Measurements from ENCODE around the gene SDHC. TPM values are rescaled to one million over a fixed set of nuclear protein-coding genes. Genes with fewer than 3 reads are reported as not detected.

The SDHC gene
- total and polyA plus RNA-seq, 2 of the 13 experiments (the other 11 are each of a cell fraction or from before 2014, with no cell fraction given), result 27.1 to 229 TPM

GRCh38 chr1:161399257-161399998 is 85.2 kb downstream of the SDHC start (continued):
- TF ChIP-seq MIER3 (CRISPR knock-in tag; IDR thresholded peaks at IDR 0.05; ENCODE audit: borderline replicate concordance) (peak; percentile 31; the same call in 1 of the 2 replicates), PRDM10 (CRISPR knock-in tag; IDR thresholded peaks at IDR 0.05; ENCODE audit: low read depth) (0 out of 2 replicates have a peak, but pooled peaks have one; percentile 11), TOE1 (CRISPR knock-in tag; IDR thresholded peaks at IDR 0.05) (no peak), NFE2 (CRISPR knock-in tag; IDR thresholded peaks at IDR 0.05) (no peak), GPN1 (CRISPR knock-in tag; IDR thresholded peaks at IDR 0.05; ENCODE audit: borderline replicate concordance) (no peak), BHLHE40 (IDR thresholded peaks at IDR 0.05; ENCODE audit: low read length) (no peak), NFAT5 (CRISPR knock-in tag; IDR thresholded peaks at IDR 0.05) (0 out of 2 replicates have a peak, but pooled peaks have one; percentile 7)
- TF ChIP-seq, protein P1, sequence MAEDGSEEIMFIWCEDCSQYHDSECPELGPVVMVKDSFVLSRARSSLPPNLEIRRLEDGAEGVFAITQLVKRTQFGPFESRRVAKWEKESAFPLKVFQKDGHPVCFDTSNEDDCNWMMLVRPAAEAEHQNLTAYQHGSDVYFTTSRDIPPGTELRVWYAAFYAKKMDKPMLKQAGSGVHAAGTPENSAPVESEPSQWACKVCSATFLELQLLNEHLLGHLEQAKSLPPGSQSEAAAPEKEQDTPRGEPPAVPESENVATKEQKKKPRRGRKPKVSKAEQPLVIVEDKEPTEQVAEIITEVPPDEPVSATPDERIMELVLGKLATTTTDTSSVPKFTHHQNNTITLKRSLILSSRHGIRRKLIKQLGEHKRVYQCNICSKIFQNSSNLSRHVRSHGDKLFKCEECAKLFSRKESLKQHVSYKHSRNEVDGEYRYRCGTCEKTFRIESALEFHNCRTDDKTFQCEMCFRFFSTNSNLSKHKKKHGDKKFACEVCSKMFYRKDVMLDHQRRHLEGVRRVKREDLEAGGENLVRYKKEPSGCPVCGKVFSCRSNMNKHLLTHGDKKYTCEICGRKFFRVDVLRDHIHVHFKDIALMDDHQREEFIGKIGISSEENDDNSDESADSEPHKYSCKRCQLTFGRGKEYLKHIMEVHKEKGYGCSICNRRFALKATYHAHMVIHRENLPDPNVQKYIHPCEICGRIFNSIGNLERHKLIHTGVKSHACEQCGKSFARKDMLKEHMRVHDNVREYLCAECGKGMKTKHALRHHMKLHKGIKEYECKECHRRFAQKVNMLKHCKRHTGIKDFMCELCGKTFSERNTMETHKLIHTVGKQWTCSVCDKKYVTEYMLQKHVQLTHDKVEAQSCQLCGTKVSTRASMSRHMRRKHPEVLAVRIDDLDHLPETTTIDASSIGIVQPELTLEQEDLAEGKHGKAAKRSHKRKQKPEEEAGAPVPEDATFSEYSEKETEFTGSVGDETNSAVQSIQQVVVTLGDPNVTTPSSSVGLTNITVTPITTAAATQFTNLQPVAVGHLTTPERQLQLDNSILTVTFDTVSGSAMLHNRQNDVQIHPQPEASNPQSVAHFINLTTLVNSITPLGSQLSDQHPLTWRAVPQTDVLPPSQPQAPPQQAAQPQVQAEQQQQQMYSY (CRISPR knock-in tag; IDR thresholded peaks at IDR 0.05), result peak; percentile 68; the same call in 1 of the 2 replicates
- TF ChIP-seq, protein P2, sequence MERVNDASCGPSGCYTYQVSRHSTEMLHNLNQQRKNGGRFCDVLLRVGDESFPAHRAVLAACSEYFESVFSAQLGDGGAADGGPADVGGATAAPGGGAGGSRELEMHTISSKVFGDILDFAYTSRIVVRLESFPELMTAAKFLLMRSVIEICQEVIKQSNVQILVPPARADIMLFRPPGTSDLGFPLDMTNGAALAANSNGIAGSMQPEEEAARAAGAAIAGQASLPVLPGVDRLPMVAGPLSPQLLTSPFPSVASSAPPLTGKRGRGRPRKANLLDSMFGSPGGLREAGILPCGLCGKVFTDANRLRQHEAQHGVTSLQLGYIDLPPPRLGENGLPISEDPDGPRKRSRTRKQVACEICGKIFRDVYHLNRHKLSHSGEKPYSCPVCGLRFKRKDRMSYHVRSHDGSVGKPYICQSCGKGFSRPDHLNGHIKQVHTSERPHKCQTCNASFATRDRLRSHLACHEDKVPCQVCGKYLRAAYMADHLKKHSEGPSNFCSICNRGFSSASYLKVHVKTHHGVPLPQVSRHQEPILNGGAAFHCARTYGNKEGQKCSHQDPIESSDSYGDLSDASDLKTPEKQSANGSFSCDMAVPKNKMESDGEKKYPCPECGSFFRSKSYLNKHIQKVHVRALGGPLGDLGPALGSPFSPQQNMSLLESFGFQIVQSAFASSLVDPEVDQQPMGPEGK (CRISPR knock-in tag; IDR thresholded peaks at IDR 0.05), result no peak; the same call in 1 of the 2 replicates
- TF ChIP-seq, protein P3, sequence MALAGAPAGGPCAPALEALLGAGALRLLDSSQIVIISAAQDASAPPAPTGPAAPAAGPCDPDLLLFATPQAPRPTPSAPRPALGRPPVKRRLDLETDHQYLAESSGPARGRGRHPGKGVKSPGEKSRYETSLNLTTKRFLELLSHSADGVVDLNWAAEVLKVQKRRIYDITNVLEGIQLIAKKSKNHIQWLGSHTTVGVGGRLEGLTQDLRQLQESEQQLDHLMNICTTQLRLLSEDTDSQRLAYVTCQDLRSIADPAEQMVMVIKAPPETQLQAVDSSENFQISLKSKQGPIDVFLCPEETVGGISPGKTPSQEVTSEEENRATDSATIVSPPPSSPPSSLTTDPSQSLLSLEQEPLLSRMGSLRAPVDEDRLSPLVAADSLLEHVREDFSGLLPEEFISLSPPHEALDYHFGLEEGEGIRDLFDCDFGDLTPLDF (CRISPR knock-in tag; IDR thresholded peaks at IDR 0.05), result peak; percentile 19
